GM18909 (cell line): ENCODE results near the gene CHIT1.

ENCODE experiments used
- ATAC-seq: cut with Tn5 transposase; IDR thresholded peaks from one replicate; pipeline ENCODE4 v1.9.1; 2021; ENCODE audit warnings: mild to moderate bottlenecking; ENCODE audit not compliant: unreplicated experiment, poor library complexity

CHIT1 gene

GRCh38 chr1:203219171-203219570 lies 10.3 kb downstream of the CHIT1 start:
- no peak for ATAC-seq

- no peak for ATAC-seq
Observed at GRCh38 chr1:203217668-203218067, 11.8 kb downstream of the CHIT1 start.

DNA sequence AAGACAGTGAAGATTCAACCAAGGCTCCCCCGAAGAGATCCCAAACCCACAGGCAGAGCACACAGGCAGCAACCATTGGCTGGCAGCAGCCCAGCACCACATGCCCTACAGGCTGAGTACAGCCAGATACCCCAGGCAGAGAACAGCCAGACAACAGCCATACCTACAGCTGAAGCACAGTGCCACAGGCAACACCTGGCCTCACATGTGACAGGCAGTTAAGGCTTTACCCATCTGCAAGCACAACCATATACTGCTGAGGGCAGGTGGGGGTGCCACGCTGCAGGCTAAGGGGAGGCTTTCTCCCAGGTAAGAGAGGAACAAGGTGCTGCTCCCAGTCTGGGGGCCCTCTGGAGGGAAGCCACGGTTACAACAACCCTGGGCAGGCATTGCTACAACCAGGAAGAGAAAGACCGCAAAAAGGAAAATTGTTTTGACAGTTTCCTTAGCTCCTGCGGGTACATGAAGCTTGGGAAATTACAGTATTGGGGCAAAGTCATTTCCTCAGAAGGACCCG lies 12.3 kb downstream of the CHIT1 start:
- no peak for ATAC-seq

DNA sequence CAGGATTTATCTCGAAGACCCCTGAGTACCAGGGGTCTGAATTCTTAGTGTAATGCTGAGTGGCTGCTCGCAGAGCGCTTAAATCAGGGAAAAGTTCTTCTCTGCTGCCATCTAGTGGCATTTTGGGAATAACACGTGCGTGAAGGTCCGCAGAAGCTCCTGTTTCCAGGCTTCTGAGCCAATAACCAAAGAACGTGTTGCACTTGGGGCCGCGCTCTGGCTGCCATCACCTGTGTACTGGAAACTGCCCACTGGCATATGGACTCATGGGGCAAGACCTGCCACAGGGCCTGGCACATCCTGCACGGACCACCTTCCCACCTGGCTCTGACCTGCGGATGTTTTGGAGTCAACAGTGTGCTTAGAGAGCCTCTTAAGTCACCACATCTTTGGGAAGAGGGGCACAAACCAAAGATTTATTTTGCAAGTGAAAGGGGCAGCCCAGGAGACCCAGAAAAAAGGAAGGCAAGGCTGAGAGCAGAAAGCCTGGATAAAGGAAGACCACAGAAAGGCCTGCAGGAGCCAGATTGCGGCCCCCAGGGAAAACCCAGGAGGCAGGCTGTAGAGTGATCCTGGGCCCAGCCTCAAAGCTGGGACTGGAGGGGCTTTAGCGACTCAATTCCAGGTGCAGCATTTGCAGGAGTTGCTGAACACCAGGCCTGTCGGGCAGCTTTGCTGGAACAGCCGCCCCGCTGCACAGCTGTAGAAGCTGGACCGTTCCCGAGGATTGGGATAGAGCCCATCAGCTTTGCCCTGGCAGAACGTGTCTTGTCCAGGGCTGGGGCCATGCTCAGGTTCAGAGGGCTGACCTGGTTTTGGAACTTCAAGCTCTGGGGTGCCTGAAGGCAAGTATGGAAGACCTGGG lies 13.0 kb downstream of the CHIT1 start:
- ATAC-seq, result no peak

DNA sequence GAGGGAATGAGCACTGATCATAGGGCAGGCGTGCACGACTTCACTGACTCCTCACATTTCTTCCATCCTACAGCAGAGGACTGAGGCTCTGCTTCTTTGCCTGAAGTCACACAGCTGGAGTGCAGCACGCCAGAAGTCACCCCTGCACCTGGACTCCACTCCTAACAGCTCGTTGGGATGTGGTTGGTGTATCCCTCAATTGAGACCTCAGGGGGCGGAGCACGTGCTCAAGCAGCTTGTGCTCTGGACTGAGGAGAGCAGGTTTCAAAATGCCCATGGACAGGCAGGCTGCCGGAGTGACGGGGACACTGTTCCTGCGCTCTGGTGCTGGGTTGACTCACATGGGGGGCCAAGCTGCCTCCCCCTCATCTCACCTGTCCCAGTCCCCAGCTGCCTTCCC lies 13.9 kb downstream of the CHIT1 start:
- ATAC-seq, result no peak

- ATAC-seq, result no peak
Observed at GRCh38 chr1:203214871-203215270, 14.6 kb downstream of the CHIT1 start.

GRCh38 chr1:203213126-203213525 lies 16.3 kb downstream of the CHIT1 start:
- ATAC-seq, result no peak

- ATAC-seq, result no peak
Observed at GRCh38 chr1:203211812-203212211, 17.7 kb downstream of the CHIT1 start.

- no peak for ATAC-seq
Observed at GRCh38 chr1:203210988-203211387, 18.5 kb downstream of the CHIT1 start.

DNA sequence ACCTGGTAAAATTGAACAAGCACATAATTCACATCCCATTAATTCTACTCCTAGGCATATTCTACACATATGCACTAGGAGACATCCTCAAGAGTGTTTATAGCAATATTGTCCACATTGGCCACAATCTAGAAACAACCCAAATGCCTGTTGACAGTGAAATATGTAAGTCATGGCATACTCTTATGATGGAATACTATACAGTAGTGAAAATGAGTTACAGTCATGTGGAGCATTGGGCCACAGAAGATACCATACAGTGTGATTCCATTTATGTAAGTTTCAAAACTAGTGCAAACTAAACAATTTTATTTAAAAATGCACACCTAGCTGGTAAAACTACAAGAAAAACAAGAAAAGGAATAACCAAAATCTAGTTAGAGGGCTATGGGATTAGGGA lies 19.1 kb downstream of the CHIT1 start:
- ATAC-seq, result no peak

DNA sequence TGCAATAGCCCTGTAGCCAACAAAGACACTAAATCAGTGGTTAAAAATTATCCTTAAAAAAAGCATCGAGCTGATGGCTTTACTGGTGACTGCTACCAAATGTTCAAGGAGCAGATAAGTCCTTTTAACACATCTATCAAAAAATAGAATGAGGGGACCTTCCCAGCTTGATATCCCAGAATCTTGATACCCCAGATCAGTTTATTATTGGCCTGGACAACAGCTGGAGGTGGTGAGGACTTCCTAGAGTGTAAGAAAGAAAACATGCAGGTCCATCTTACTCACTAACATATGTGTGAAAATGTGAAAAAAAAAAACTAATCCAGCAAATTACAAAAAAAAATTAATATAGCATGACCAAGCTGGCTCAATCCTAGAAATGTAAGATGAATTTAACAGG lies 21.3 kb downstream of the CHIT1 start:
- ATAC-seq, result no peak

DNA sequence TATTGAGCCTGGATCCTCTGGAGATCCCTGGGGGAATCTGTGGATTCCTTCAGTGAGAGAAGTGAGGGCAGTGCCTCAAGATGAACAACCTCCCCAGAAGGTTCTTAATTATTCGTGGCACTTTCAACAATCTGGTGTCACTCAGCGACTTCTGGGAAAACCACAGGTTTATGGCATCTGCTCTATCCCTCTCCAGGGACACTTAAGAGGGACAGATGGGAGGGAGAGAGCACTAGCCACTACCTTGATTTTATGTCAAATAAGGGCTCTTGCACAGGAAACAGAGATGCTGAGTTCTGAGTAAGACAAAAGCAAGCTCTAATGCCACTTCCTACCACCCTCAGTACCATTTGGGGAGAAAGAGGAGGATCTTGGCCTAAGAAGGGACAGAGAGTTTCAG lies 21.7 kb downstream of the CHIT1 start:
- ATAC-seq, result no peak

GRCh38 chr1:203206129-203206687 lies 23.3 kb downstream of the CHIT1 start:
- ATAC-seq, result no peak

DNA sequence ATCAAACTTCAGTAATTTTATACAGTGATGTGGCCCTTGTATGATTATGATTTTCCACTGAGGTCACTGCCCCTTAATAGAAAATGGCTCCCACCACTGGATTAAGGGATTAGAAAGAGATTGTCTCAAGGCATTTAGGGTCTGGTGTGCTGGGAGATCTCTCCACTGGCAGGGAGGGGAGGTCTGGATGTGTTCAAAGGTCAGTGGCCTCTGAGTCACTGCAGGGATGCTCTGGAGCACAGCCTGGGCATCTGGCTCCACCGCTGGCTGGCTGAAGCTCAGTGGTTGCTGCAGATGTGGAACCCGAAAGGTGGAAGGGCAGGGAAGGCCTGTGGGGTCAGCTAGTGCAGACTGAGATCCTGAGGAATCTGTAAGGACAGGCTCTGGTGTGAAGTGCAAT lies 24.7 kb downstream of the CHIT1 start:
- ATAC-seq, result no peak

GRCh38 chr1:203202431-203203245 lies 26.8 kb downstream of the CHIT1 start:
- ATAC-seq, result no peak

GRCh38 chr1:203201516-203202205 lies 27.8 kb downstream of the CHIT1 start:
- no peak for ATAC-seq

GRCh38 chr1:203200916-203201315 lies 28.6 kb downstream of the CHIT1 start:
- no peak for ATAC-seq

GRCh38 chr1:203199816-203200571 lies 29.5 kb downstream of the CHIT1 start:
- no peak for ATAC-seq

- ATAC-seq, result no peak
Observed at GRCh38 chr1:203199481-203199815, 30.0 kb downstream of the CHIT1 start.

GRCh38 chr1:203199002-203199401 lies 30.5 kb downstream of the CHIT1 start:
- ATAC-seq, result no peak
